Hematopoietic multipotent progenitor cell treated with erythropoietin and hydrocortisone succinate and interleukin-3 and kit ligand, for 4 days (in vitro differentiated cells): ENCODE data around the gene TSSC4.

ENCODE experiments used
- DNase-seq: peaks from one replicate; pipeline ENCODE4 v3.0.0-alpha.2; 2015

The TSSC4 gene

DNA sequence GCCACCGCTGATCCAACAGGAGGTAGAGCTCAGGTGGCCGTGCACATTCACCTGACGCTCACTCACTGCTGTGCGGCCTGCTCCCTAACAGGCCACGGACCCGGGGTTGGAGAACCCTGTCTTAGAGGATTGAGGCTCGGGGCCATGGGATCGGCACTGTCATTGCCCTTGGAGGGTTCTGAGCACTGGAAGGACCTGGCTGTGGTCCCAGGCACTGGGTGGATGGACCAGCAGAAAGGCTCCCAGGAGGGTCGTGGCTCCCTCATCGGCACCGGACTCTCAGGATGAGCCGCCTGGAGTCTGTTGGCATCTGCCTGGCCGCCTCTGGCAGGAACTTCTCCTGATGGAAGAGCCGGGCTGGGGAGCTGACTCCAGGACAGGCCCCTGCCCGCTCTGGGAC, 50.8 kb downstream of the TSSC4 start:
- DNase-seq: no peak

DNA sequence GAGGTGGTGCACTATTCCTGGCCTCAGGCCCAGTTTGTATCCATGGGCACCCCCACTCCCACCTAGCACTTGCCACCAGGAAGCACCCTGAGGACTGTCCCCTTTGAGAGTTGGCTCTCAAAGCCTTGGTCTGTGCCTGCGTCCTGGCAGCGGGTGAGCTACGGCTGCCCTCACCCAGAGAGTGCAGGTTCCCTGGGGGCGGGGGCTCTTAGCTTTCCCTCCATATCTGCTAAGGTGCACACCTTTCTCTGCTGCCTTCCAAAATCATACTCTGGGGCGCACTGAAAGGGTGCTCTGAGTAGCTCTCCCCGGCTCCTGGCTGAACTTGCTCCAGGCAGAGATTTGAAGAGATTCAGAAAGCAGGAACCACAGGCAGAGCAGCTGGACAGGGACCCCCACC, 51.4 kb downstream of the TSSC4 start:
- DNase-seq: no peak

GRCh38 chr11:2452321-2453012, 51.9 kb downstream of the TSSC4 start:
- DNase-seq: no peak

- no peak for DNase-seq
These were observed 52.9 kb downstream of the TSSC4 start for GRCh38 chr11:2453436-2453835.
